K562 (cell line): ENCODE results near the gene TBC1D2. TPM values are rescaled to one million over a fixed set of nuclear protein-coding genes. Genes with fewer than 3 reads are reported as not detected.

Experiments
- ATAC-seq: fragments of 200-7000 bp; cut with Tn5 transposase; 3 replicates; pipeline ENCODE4 v1.9.1; 2020; ENCODE audit warnings: moderate library complexity
- BruUV-seq: library from RNA; stranded (reverse); fragments of 400-500 nt; replicated peaks from 2 replicates; lab custom pipeline; 2021; lab: Mats Ljungman, UMichigan
- CTCF ChIA-PET: fragments of 300-600 bp; formaldehyde crosslinking; extraction: SDS; loops from one replicate; lab custom pipeline; 2021; ENCODE audit warnings: low intra/inter-chr PET ratio; lab: Yijun Ruan, JAX
- POLR2A ChIA-PET: fragments of 300-600, 350-650 bp; sonication (Branson Sonifier 250); formaldehyde crosslinking; extraction: SDS; loops from one replicate; lab custom pipeline; 2021; ENCODE audit warnings: antibody characterized with exemption, inconsistent platforms; lab: Yijun Ruan, JAX
- DNase-seq, 4 experiments: peaks; one replicate each; pipeline versions ENCODE4 v3.0.0 to v3.0.0-alpha.2; 2011 to 2018; ENCODE audit warnings: low spot score in 3 of 4, mixed read lengths in 3 of 4; ENCODE audit errors: extremely low read depth in 1 of 4
- FAIRE-seq: peaks from 2 replicates; lab custom pipeline; 2011; peaks lifted over from hg19 to GRCh38; lab: Jason Lieb, UNC
- H2AFZ ChIP-seq: 2 replicates; pipeline ENCODE4 v1.6.0; 2011; ENCODE audit warnings: low read depth, low read length, control low read depth, inconsistent platforms
- H3K27ac ChIP-seq: fragments of 200-600 bp; 3 replicates; pipeline ENCODE4 v1.8.0; 2011; ENCODE audit warnings: low read depth, mild to moderate bottlenecking, control low read depth, inconsistent platforms, low read length, moderate library complexity, mixed read lengths; ENCODE audit errors: extremely low read depth
- H3K27me3 ChIP-seq, 2 experiments: fragments of 300-600 bp in 1 of 2; 2 replicates in 1 of 2; 3 replicates in 1 of 2; pipeline versions ENCODE4 v1.6.0 to v1.8.0; 2011; ENCODE audit warnings: inconsistent platforms in 2 of 2, low read length in 2 of 2, mild to moderate bottlenecking in 1 of 2, mixed read lengths in 1 of 2, moderate library complexity in 1 of 2; ENCODE audit not compliant: control insufficient read depth in 2 of 2, insufficient read depth in 2 of 2
- H3K36me3 ChIP-seq: fragments of 300-600 bp; 3 replicates; pipeline ENCODE4 v1.8.0; 2011; ENCODE audit warnings: mild to moderate bottlenecking, low read length, inconsistent platforms; ENCODE audit not compliant: control insufficient read depth, insufficient read depth
- H3K4me1 ChIP-seq, 2 experiments: fragments of 200-600 bp in 1 of 2; replicated peaks in 1 of 2; 2 replicates in 1 of 2; 3 replicates in 1 of 2; pipeline versions ENCODE4 v1.5.1 to v1.8.0; 2011; ENCODE audit warnings: inconsistent platforms in 2 of 2, low read length in 2 of 2, mild to moderate bottlenecking in 1 of 2, mixed read lengths in 1 of 2, moderate library complexity in 1 of 2; ENCODE audit not compliant: control insufficient read depth in 2 of 2, insufficient read depth in 2 of 2
- H3K4me2 ChIP-seq: 2 replicates; pipeline ENCODE4 v1.6.1; 2011; ENCODE audit warnings: low read length, control low read depth, inconsistent platforms, mixed read lengths; ENCODE audit not compliant: insufficient read depth
- H3K4me3 ChIP-seq: fragments of 200-600 bp; sonication (generic), shearing (Covaris generic); 2 replicates; pipeline ENCODE4 v1.5.1; 2016; ENCODE audit warnings: control low read depth, inconsistent platforms
- H3K79me2 ChIP-seq: fragments of 200-600 bp; 3 replicates; pipeline ENCODE4 v1.8.0; 2011; ENCODE audit warnings: low read length, inconsistent platforms; ENCODE audit not compliant: control insufficient read depth, insufficient read depth
- H3K9ac ChIP-seq, 2 experiments: 2 replicates each; pipeline versions ENCODE4 v1.6.0 to v1.6.1; 2011; ENCODE audit warnings: low read depth in 2 of 2, low read length in 2 of 2, control low read depth in 1 of 2, inconsistent platforms in 1 of 2, mild to moderate bottlenecking in 1 of 2, mixed read lengths in 1 of 2; ENCODE audit not compliant: insufficient read depth in 1 of 2
- H3K9me1 ChIP-seq: one replicate; pipeline ENCODE4 v1.6.0; 2011; ENCODE audit warnings: inconsistent platforms, mild to moderate bottlenecking, low read length, moderate library complexity; ENCODE audit not compliant: control insufficient read depth, insufficient read depth
- H3K9me3 ChIP-seq: replicated peaks from 2 replicates; pipeline ENCODE4 v1.5.1; 2011; ENCODE audit warnings: low read depth, low read length, inconsistent platforms; ENCODE audit not compliant: control insufficient read depth, insufficient read depth
- H4K20me1 ChIP-seq: replicated peaks from 2 replicates; pipeline ENCODE4 v1.6.1; 2011; ENCODE audit warnings: low read length, inconsistent platforms, mixed read lengths; ENCODE audit not compliant: control insufficient read depth, insufficient read depth
- BRD9 ChIP-seq: fragments of 450-650 bp; IDR thresholded peaks from 2 replicates; pipeline ENCODE4 v1.6.1; 2018; ENCODE audit warnings: low read depth; ENCODE audit not compliant: partially characterized antibody
- CREB3L1 ChIP-seq: fragments of 450-650 bp; IDR thresholded peaks from 2 replicates; pipeline ENCODE4 v1.6.1; 2014; ENCODE audit warnings: low read depth, mild to moderate bottlenecking, moderate library complexity, borderline replicate concordance
- HOXB6 ChIP-seq: fragments of 250-450 bp; sonication (Bioruptor Pico); IDR thresholded peaks from 2 replicates; pipeline ENCODE4 v1.5.1; 2022; ENCODE audit warnings: mild to moderate bottlenecking, borderline replicate concordance
- ID3 ChIP-seq, 2 experiments: fragments of 250-450 bp in 1 of 2; fragments of 450-650 bp in 1 of 2; sonication (Bioruptor Pico) in 1 of 2; IDR thresholded peaks; 2 replicates each; pipeline versions ENCODE4 v1.6.1 to v1.8.0; 2016 to 2021; ENCODE audit warnings: mild to moderate bottlenecking in 2 of 2, moderate library complexity in 2 of 2, missing compliant biosample characterization in 1 of 2, missing genetic modification characterization in 1 of 2
- MEIS2 ChIP-seq: fragments of 450-650 bp; IDR thresholded peaks from 2 replicates; pipeline ENCODE4 v1.6.1; 2014; ENCODE audit warnings: mild to moderate bottlenecking; ENCODE audit not compliant: partially characterized antibody
- PHB ChIP-seq: fragments of 250-450 bp; sonication (Bioruptor Pico); IDR thresholded peaks from 2 replicates; pipeline ENCODE4 v1.5.0; 2021
- PHTF2 ChIP-seq: fragments of 250-450 bp; sonication (Bioruptor Pico); IDR thresholded peaks from 2 replicates; pipeline ENCODE4 v1.5.0; 2021; ENCODE audit warnings: mild to moderate bottlenecking
- PML ChIP-seq: IDR thresholded peaks from 2 replicates; pipeline ENCODE4 v1.6.1; 2012; ENCODE audit warnings: low read length, inconsistent platforms
- RBM25 ChIP-seq: fragments of 200-400 bp; formaldehyde crosslinking; IDR thresholded peaks from 2 replicates; pipeline ENCODE4 v1.6.1; 2018; ENCODE audit warnings: low read length, low read depth, moderate library complexity; ENCODE audit not compliant: severe bottlenecking
- RFX7 ChIP-seq: fragments of 250-450 bp; sonication (Bioruptor Pico); IDR thresholded peaks from 2 replicates; pipeline ENCODE4 v1.5.1; 2021; ENCODE audit warnings: mild to moderate bottlenecking
- SMARCA5 ChIP-seq: fragments of 450-650 bp; IDR thresholded peaks from 2 replicates; pipeline ENCODE4 v1.6.1; 2016
- SNIP1 ChIP-seq: fragments of 450-650 bp; IDR thresholded peaks from 2 replicates; pipeline ENCODE4 v1.7.1; 2017; ENCODE audit warnings: low read depth, mild to moderate bottlenecking
- ZFP36 ChIP-seq: fragments of 150-350 bp; IDR thresholded peaks from 2 replicates; pipeline ENCODE4 v1.6.1; 2018; ENCODE audit warnings: low read length, low read depth; ENCODE audit not compliant: partially characterized antibody
- ZNF347 ChIP-seq: fragments of 450-650 bp; formaldehyde crosslinking; IDR thresholded peaks from 2 replicates; pipeline ENCODE4 v1.4.0; 2020; ENCODE audit warnings: low read depth, mild to moderate bottlenecking, moderate library complexity
- WGBS: fragments of 100-300 bp; shearing (Covaris generic); methylation state at CpG from one replicate; pipeline ENCODE4 v1.1.6; 2016; ENCODE audit warnings: low coverage, mixed read lengths; ENCODE audit not compliant: insufficient coverage; ENCODE audit errors: missing lambda C conversion rate; 5-methylcytosine and 5-hydroxymethylcytosine counted together
- in situ Hi-C: fragments of 300-500 bp; cut with MboI; formaldehyde crosslinking; loops from 4 replicates; pipeline ENCODE4 v1.15.0; 2018; ENCODE audit warnings: inconsistent platforms, mixed read lengths
- intact Hi-C: fragments of 100-400 bp; cut with micrococcal nuclease; formaldehyde crosslinking; loops from 2 replicates; pipeline ENCODE4 v1.14.2; 2022
- polyA plus RNA-seq, 8 experiments: library from polyadenylated mRNA; depleted of rRNA in 4 of 8; stranded (reverse) in 5 of 8; unstranded in 3 of 8; fragments of >200 nt; fragmentation: Nextera tagmentation in 2 of 8; fragmentation: Illumina TruSeq in 1 of 8; extraction: Ambion mirVana in 2 of 8; extraction: Trizol in 1 of 8; gene quantifications; 2 replicates each; pipeline versions ENCODE4 v1.2.1 to v1.2.3, GENCODE V29; 2011 to 2014; ENCODE audit warnings: inconsistent platforms in 1 of 8, missing spikeins in 1 of 8
- total RNA-seq, 7 experiments: library from RNA; depleted of rRNA in 6 of 7; stranded (reverse); fragments of >200 nt in 6 of 7; fragmentation: Illumina TruSeq in 2 of 7; extraction: Trizol in 2 of 7; gene quantifications; 2 replicates each; pipeline versions ENCODE4 v1.2.1 to v1.2.3, GENCODE V29; 2011 to 2021; ENCODE audit warnings: low replicate concordance in 1 of 7

TBC1D2 gene
- total and polyA plus RNA-seq, 9 of the 15 experiments (the other 6 are each of a cell fraction or from before 2014, with no cell fraction given) = 0.10 to 7.0 (median 2.5) TPM

- H4K20me1 ChIP-seq = peaks cover 22% of the 10 kb centered on the region
- in situ Hi-C loops (no loop called here), intact Hi-C loops (no loop called here)
- H3K4me3 ChIP-seq = no peak overlapping the region
- 76% methylated on average over 5 of the region's 5 CpGs for WGBS
- TF ChIP-seq HOXB6 (CRISPR knock-in tag) = no peak
- no peak for TF ChIP-seq BRD9
- TF ChIP-seq RBM25 = no peak
- 0 out of 2 replicates have a peak, but pooled peaks have one; percentile 32 for TF ChIP-seq SMARCA5
- TF ChIP-seq MEIS2 = no peak
- no peak for TF ChIP-seq RFX7 (CRISPR knock-in tag)
- peak; percentile 46 for TF ChIP-seq ZFP36
- no peak for TF ChIP-seq CREB3L1
- no peak for TF ChIP-seq SNIP1
- no peak for TF ChIP-seq ZNF347
- TF ChIP-seq PHB (CRISPR knock-in tag) = no peak
- no peak for TF ChIP-seq PHTF2 (CRISPR knock-in tag)
- TF ChIP-seq PML = no peak
- TF ChIP-seq ID3 (CRISPR knock-in tag; IDR thresholded peaks at IDR 0.05) = no peak
- TF ChIP-seq ID3 (tag; IDR thresholded peaks at IDR 0.05) = no peak
- H3K36me3 ChIP-seq = peaks cover 29% of the 10 kb centered on the region
- no peak overlapping the region for H3K4me2 ChIP-seq
- H3K9me3 ChIP-seq = no peaks in the 10 kb centered on the region
- peak overlapping the region in 1 of 2 experiments; percentile 43; a peak in 1 of 4 replicates for H3K9ac ChIP-seq
- peaks cover 6% of the 10 kb centered on the region for H3K9me1 ChIP-seq
- ATAC-seq (no peak), FAIRE-seq (no peak), DNase-seq (no peak)
- ChIA-PET CTCF (no interaction called here), POLR2A (interaction anchor here (0.8 kb wide), 1 partner anchor 14 kb away, joined by 3 read pairs; no protein-coding TSS in a partner anchor)
- no peaks in the 10 kb centered on the region for H3K27me3 ChIP-seq
- peaks cover 10 to 17% of the 10 kb centered on the region in 2 experiments; a peak in 4 of 5 replicates for H3K4me1 ChIP-seq
- no peak overlapping the region for H3K27ac ChIP-seq
- H2AFZ ChIP-seq = no peak overlapping the region
- BruUV-seq = no TSS peak
- H3K79me2 ChIP-seq = peaks cover 18% of the 10 kb centered on the region
These were observed 96.1 kb downstream of the TBC1D2 start for GRCh38 chr9:98159301-98159700.
